ENCODE data around the gene ITPR2. TPM values are rescaled to one million over a fixed set of nuclear protein-coding genes. Genes with fewer than 3 reads are reported as not detected.

ITPR2 gene
- total and polyA plus RNA-seq, 4 donors, result 11.7 to 93.3 (median 35.4) TPM

GRCh38 chr12:26620907-26621306 lies 212.1 kb downstream of the ITPR2 start (continued):
- no peak for TF ChIP-seq SP1 (IDR thresholded peaks at IDR 0.05)

GRCh38 chr12:26617513-26617912 lies 215.5 kb downstream of the ITPR2 start:
- 82% methylated on average over 1 of the region's 1 CpG for WGBS
- Histone ChIP-seq H3K27me3 (ENCODE audit: control insufficient read depth in 4 of 4, insufficient read depth in 4 of 4, low read length in 3 of 4) (no peaks in the 10 kb centered on the region), H3K4me1 (ENCODE audit: control insufficient read depth in 4 of 4, insufficient read depth in 4 of 4, low read length in 3 of 4) (no peaks in the 10 kb centered on the region), H3K4me3 (ENCODE audit: low read depth in 1 of 3, low read length in 3 of 3) (no peak overlapping the region), H3K27ac (ENCODE audit: low read depth in 1 of 2, low read length in 2 of 2) (no peak overlapping the region), H3K36me3 (ENCODE audit: control insufficient read depth in 4 of 4, insufficient read depth in 3 of 4, low read depth in 1 of 4, low read length in 3 of 4) (peaks cover 2 to 41% (median 36%) of the 10 kb centered on the region in 4 donors), H3K9me3 (ENCODE audit: control insufficient read depth in 4 of 4, low read length in 3 of 4) (no peaks in the 10 kb centered on the region), H3K9ac (ENCODE audit: low read depth in 1 of 2, low read length in 2 of 2) (no peak overlapping the region)
- no peak for DNase-seq (ENCODE audit: low spot score)
- TF ChIP-seq RXRA (IDR thresholded peaks at IDR 0.05) (no peak), EGR1 (IDR thresholded peaks at IDR 0.05; ENCODE audit: low read depth in 2 of 2) (no peak), MAX (IDR thresholded peaks at IDR 0.05) (no peak), HNF4A (conservative IDR thresholded peaks at IDR 0.05) (no peak), ZBTB33 (IDR thresholded peaks at IDR 0.05) (no peak), ATF3 (IDR thresholded peaks at IDR 0.05) (no peak), JUND (IDR thresholded peaks at IDR 0.05) (no peak), TAF1 (conservative IDR thresholded peaks at IDR 0.05) (no peak), SP1 (IDR thresholded peaks at IDR 0.05) (no peak), HNF4G (IDR thresholded peaks at IDR 0.05) (no peak), REST (IDR thresholded peaks at IDR 0.05) (no peak), GABPA (IDR thresholded peaks at IDR 0.05 in 1 of 2, conservative IDR thresholded peaks at IDR 0.05 in 1 of 2) (no peak), YY1 (IDR thresholded peaks at IDR 0.05) (no peak), FOXA1 (IDR thresholded peaks at IDR 0.05) (no peak), RAD21 (IDR thresholded peaks at IDR 0.05) (no peak), NR2F2 (IDR thresholded peaks at IDR 0.05) (no peak), CTCF (IDR thresholded peaks at IDR 0.05; ENCODE audit: low read depth, low read length, missing input control) (no peak), FOXA2 (IDR thresholded peaks at IDR 0.05) (no peak)
